Motor neuron (in vitro differentiated cells): ENCODE results near the gene SLC25A52. TPM values are rescaled to one million over a fixed set of nuclear protein-coding genes. Genes with fewer than 3 reads are reported as not detected.
"Not testable (repeated sequence)": the region's sequence is repeated elsewhere in the genome, so short reads cannot be mapped to it uniquely, and the experiment has no call there.

Experiments used
- ATAC-seq, 8 experiments: fragments of 200-7000 bp; cut with Tn5 transposase; replicated peaks in 6 of 8; 2 replicates each; pipeline ENCODE4 v1.8.0; 2021; ENCODE audit warnings: mild to moderate bottlenecking in 8 of 8, moderate library complexity in 8 of 8
- H3K27ac ChIP-seq, 2 donors: fragments of 250-450 bp; sonication (Bioruptor Pico); 2 replicates each; pipeline ENCODE4 v1.9.0; 2021; ENCODE audit warnings: antibody characterized with exemption in 2 of 2, mild to moderate bottlenecking in 2 of 2, moderate library complexity in 1 of 2
- H3K4me1 ChIP-seq, 2 donors: fragments of 250-450 bp; sonication (Bioruptor Pico); replicated peaks in 1 of 2; 2 replicates each; pipeline ENCODE4 v1.6.1; 2021; ENCODE audit warnings: antibody characterized with exemption in 2 of 2, mild to moderate bottlenecking in 2 of 2, moderate library complexity in 1 of 2
- H3K4me3 ChIP-seq, 5 donors: fragments of 250-450 bp; sonication (Bioruptor Pico); 2 replicates each; pipeline ENCODE4 v1.9.0; 2021; ENCODE audit warnings: antibody characterized with exemption in 5 of 5, mild to moderate bottlenecking in 5 of 5, moderate library complexity in 4 of 5
- WGBS, 10 experiments: fragments of 450-650 bp; shearing (Covaris generic); methylation state at CpG; one replicate each; pipeline ENCODE4 v1.0.0; 2022; 5-methylcytosine and 5-hydroxymethylcytosine counted together
- in situ Hi-C, 9 experiments: fragments of 400-800 bp; cut with MboI; loops; one replicate each; pipeline ENCODE4 v1.15.0; 2021; ENCODE audit warnings: low sequenced_read_pairs in 9 of 9, low pct_unique_long_range_greater_than_20kb in 2 of 9; ENCODE audit not compliant: unreplicated experiment in 9 of 9
- total RNA-seq, 8 experiments: library from RNA; unstranded; fragments of 300-600 nt; gene quantifications; 2 replicates each; pipeline versions ENCODE4 v1.2.3 to v1.2.4, GENCODE V29; 2022

Gene SLC25A52
- total RNA-seq, 8 experiments from 2014 or later: 0.05 TPM; not detected in 7

- peak in 1 of 8 experiments; percentile 54 for ATAC-seq
- in situ Hi-C loops: no loop called here
- 31 to 89% (median 68%) methylated on average over 2 to 5 of the region's 5 CpGs; no CpG with 5 or more reads in 3 of the 10 experiments for WGBS, 10 experiments
- Histone ChIP-seq H3K27ac (no peak overlapping the region), H3K4me3 (no peak overlapping the region), H3K4me1 (peaks cover 0 to 5% of the 10 kb centered on the region in 2 donors)
Observed at GRCh38 chr18:31774962-31775361, 14.3 kb upstream of the SLC25A52 start.

GRCh38 chr18:31774477-31774785 is 13.8 kb upstream of the SLC25A52 start:
- no peak overlapping the region for H3K4me3 ChIP-seq
- no peak overlapping the region for H3K27ac ChIP-seq
- ATAC-seq: peak in 1 of 8 experiments; percentile 14
- H3K4me1 ChIP-seq: peaks cover 0 to 5% of the 10 kb centered on the region in 2 donors
- WGBS, 10 experiments: 0 to 100% (median 86%) methylated on average over 1 to 2 of the region's 2 CpGs; no CpG with 5 or more reads in 1 of the 10 experiments
- in situ Hi-C loops: no loop called here

GRCh38 chr18:31773774-31774476 is 13.2 kb upstream of the SLC25A52 start:
- WGBS, 10 experiments: 12 to 100% (median 86%) methylated on average over 1 to 8 of the region's 9 CpGs
- Histone ChIP-seq H3K27ac (no peak overlapping the region), H3K4me3 (no peak overlapping the region), H3K4me1 (peaks cover 0 to 5% of the 10 kb centered on the region in 2 donors)
- ATAC-seq: peak in 1 of 8 experiments; percentile 43
- in situ Hi-C loops: no loop called here

GRCh38 chr18:31772699-31773098 is 12.0 kb upstream of the SLC25A52 start:
- 62 to 100% (median 92%) methylated on average over 1 to 3 of the region's 3 CpGs; no CpG with 5 or more reads in 1 of the 10 experiments for WGBS, 10 experiments
- H3K27ac ChIP-seq: no peak overlapping the region
- H3K4me1 ChIP-seq: peaks cover 0 to 5% of the 10 kb centered on the region in 2 donors
- ATAC-seq: no peak
- in situ Hi-C loops: no loop called here
- no peak overlapping the region for H3K4me3 ChIP-seq

- in situ Hi-C loops: no loop called here
Observed at GRCh38 chr18:31750273-31750672, 10.4 kb downstream of the SLC25A52 start.

GRCh38 chr18:31746396-31746795 is 14.3 kb downstream of the SLC25A52 start:
- in situ Hi-C loops: loop anchor here in 1 of 9 experiments (25.0 kb wide), 1 partner anchor 216 kb away; no protein-coding TSS in a partner anchor
- no peak for ATAC-seq
- H3K4me3 ChIP-seq: no peak overlapping the region
- 0 to 100% (median 80%) methylated on average over 1 to 4 of the region's 4 CpGs; no CpG with 5 or more reads in 1 of the 10 experiments for WGBS, 10 experiments
- no peak overlapping the region for H3K27ac ChIP-seq
- peaks cover 0 to 4% of the 10 kb centered on the region in 2 donors for H3K4me1 ChIP-seq

More at GRCh38 chr18:31750273-31750672, 10.4 kb downstream of the SLC25A52 start:
- WGBS, 10 experiments: 0 to 100% (median 83%) methylated on average over 1 to 3 of the region's 3 CpGs
- Histone ChIP-seq H3K4me1 (no peaks in the 10 kb centered on the region), H3K27ac (no peak overlapping the region), H3K4me3 (no peak overlapping the region)
- no peak for ATAC-seq

- Histone ChIP-seq H3K4me1 (peaks cover 0 to 4% of the 10 kb centered on the region in 2 donors), H3K4me3 (no peak overlapping the region), H3K27ac (no peak overlapping the region)
- in situ Hi-C loops: loop anchor here in 1 of 9 experiments (25.0 kb wide), 1 partner anchor 218 kb away; no protein-coding TSS in a partner anchor
- 44 to 93% (median 65%) methylated on average over 3 to 15 of the region's 15 CpGs for WGBS, 10 experiments
- peak in 1 of 8 experiments; percentile 32 for ATAC-seq
Observed at GRCh38 chr18:31744321-31745067, 16.2 kb downstream of the SLC25A52 start.

GRCh38 chr18:31743600-31743999 is 17.1 kb downstream of the SLC25A52 start:
- peak in 2 of 8 experiments; percentile 90 to 92 for ATAC-seq
- H3K4me3 ChIP-seq, H3K27ac ChIP-seq, H3K4me1 ChIP-seq: not testable (repeated sequence)
- in situ Hi-C loops: loop anchor here in 1 of 9 experiments (25.0 kb wide), 1 partner anchor 219 kb away; no protein-coding TSS in a partner anchor
- WGBS, 10 experiments: 57 to 100% (median 100%) methylated on average over 1 to 2 of the region's 5 CpGs; no CpG with 5 or more reads in 3 of the 10 experiments

- H3K27ac ChIP-seq: no peak overlapping the region
- ATAC-seq: peak in 2 of 8 experiments; percentile 24 to 38
- WGBS, 10 experiments: 0 to 88% (median 43%) methylated on average over 2 to 4 of the region's 4 CpGs; no CpG with 5 or more reads in 3 of the 10 experiments
- in situ Hi-C loops: loop anchor here in 1 of 9 experiments (25.0 kb wide), 1 partner anchor 221 kb away; no protein-coding TSS in a partner anchor
- peaks cover 0 to 4% of the 10 kb centered on the region in 2 donors for H3K4me1 ChIP-seq
- no peak overlapping the region for H3K4me3 ChIP-seq
Observed at GRCh38 chr18:31741097-31741735, 19.5 kb downstream of the SLC25A52 start.

GRCh38 chr18:31740180-31740579 is 20.5 kb downstream of the SLC25A52 start:
- ATAC-seq: no peak
- H3K27ac ChIP-seq: no peak overlapping the region
- no peak overlapping the region for H3K4me3 ChIP-seq
- in situ Hi-C loops: loop anchor here in 1 of 9 experiments (25.0 kb wide), 1 partner anchor 222 kb away; no protein-coding TSS in a partner anchor
- WGBS, 10 experiments: 33 to 100% (median 79%) methylated on average over 3 to 9 of the region's 9 CpGs; no CpG with 5 or more reads in 3 of the 10 experiments
- H3K4me1 ChIP-seq: peaks cover 0 to 4% of the 10 kb centered on the region in 2 donors

GRCh38 chr18:31739651-31740050 is 21.0 kb downstream of the SLC25A52 start:
- ATAC-seq: no peak
- no peak overlapping the region for H3K4me3 ChIP-seq
- 20 to 100% (median 80%) methylated on average over 1 to 3 of the region's 3 CpGs; no CpG with 5 or more reads in 2 of the 10 experiments for WGBS, 10 experiments
- no peak overlapping the region for H3K27ac ChIP-seq
- peaks cover 0 to under 1% of the 10 kb centered on the region in 2 donors for H3K4me1 ChIP-seq
- in situ Hi-C loops: loop anchor here in 1 of 9 experiments (25.0 kb wide), 1 partner anchor 223 kb away; no protein-coding TSS in a partner anchor
